SK-N-SH treated with all-trans-retinoic acid at 6 μM for 48 hours (cell line): ENCODE results near the gene POC1A.

ENCODE experiments used
- ATAC-seq: fragments of 200-7000 bp; cut with Tn5 transposase; 3 replicates; pipeline ENCODE4 v1.9.1; 2020; ENCODE audit warnings: mild to moderate bottlenecking, moderate library complexity
- BACH2 ChIP-seq: fragments of 250-450 bp; sonication (Bioruptor Pico); IDR thresholded peaks from 2 replicates; pipeline ENCODE4 v1.9.0; 2021; ENCODE audit warnings: mild to moderate bottlenecking, borderline replicate concordance
- CREB5 ChIP-seq: fragments of 250-450 bp; sonication (Bioruptor Pico); IDR thresholded peaks from 2 replicates; pipeline ENCODE4 v1.5.1; 2020; ENCODE audit warnings: low read depth, mild to moderate bottlenecking, moderate library complexity
- CSDC2 ChIP-seq: fragments of 250-450 bp; sonication (Bioruptor Pico); IDR thresholded peaks from 2 replicates; pipeline ENCODE4 v1.5.0; 2020; ENCODE audit warnings: mild to moderate bottlenecking, moderate library complexity
- CSRNP3 ChIP-seq: fragments of 250-450 bp; sonication (Bioruptor Pico); IDR thresholded peaks from 2 replicates; pipeline ENCODE4 v1.5.1; 2021; ENCODE audit warnings: mild to moderate bottlenecking, moderate library complexity
- ESRRG ChIP-seq: fragments of 250-450 bp; sonication (Bioruptor Pico); IDR thresholded peaks from 2 replicates; pipeline ENCODE4 v1.6.1; 2021; ENCODE audit warnings: mild to moderate bottlenecking
- GLIS3 ChIP-seq: fragments of 250-450 bp; sonication (Bioruptor Pico); IDR thresholded peaks from 2 replicates; pipeline ENCODE4 v1.5.0; 2020; ENCODE audit warnings: mild to moderate bottlenecking, moderate library complexity
- ISL1 ChIP-seq: fragments of 250-450 bp; sonication (Bioruptor Pico); IDR thresholded peaks from 2 replicates; pipeline ENCODE4 v2.1.2; 2022; ENCODE audit warnings: mild to moderate bottlenecking, moderate library complexity
- OSR1 ChIP-seq: fragments of 250-450 bp; sonication (Bioruptor Pico); IDR thresholded peaks from 2 replicates; pipeline ENCODE4 v1.8.0; 2022; ENCODE audit warnings: moderate library complexity, mild to moderate bottlenecking, inconsistent platforms
- PATZ1 ChIP-seq: fragments of 250-450 bp; sonication (Bioruptor Pico); IDR thresholded peaks from 2 replicates; pipeline ENCODE4 v1.8.0; 2020; ENCODE audit warnings: mild to moderate bottlenecking, moderate library complexity, borderline replicate concordance
- POU6F1 ChIP-seq: fragments of 250-450 bp; sonication (Bioruptor Pico); IDR thresholded peaks from 2 replicates; pipeline ENCODE4 v1.8.0; 2021; ENCODE audit warnings: low read depth, mild to moderate bottlenecking, moderate library complexity, borderline replicate concordance
- PPARA ChIP-seq: fragments of 250-450 bp; sonication (Bioruptor Pico); IDR thresholded peaks from 2 replicates; pipeline ENCODE4 v1.5.0; 2020; ENCODE audit warnings: mild to moderate bottlenecking, borderline replicate concordance
- RARB ChIP-seq: fragments of 250-450 bp; sonication (Bioruptor Pico); IDR thresholded peaks from 2 replicates; pipeline ENCODE4 v1.8.0; 2021; ENCODE audit warnings: mild to moderate bottlenecking, moderate library complexity
- TCF4 ChIP-seq: fragments of 250-450 bp; sonication (Bioruptor Pico); IDR thresholded peaks from 2 replicates; pipeline ENCODE4 v1.8.0; 2021; ENCODE audit warnings: mild to moderate bottlenecking, moderate library complexity, borderline replicate concordance
- TOX ChIP-seq: fragments of 250-450 bp; sonication (Bioruptor Pico); IDR thresholded peaks from 2 replicates; pipeline ENCODE4 v1.8.0; 2021; ENCODE audit warnings: mild to moderate bottlenecking, moderate library complexity, borderline replicate concordance
- TSHZ2 ChIP-seq: fragments of 250-450 bp; sonication (Bioruptor Pico); IDR thresholded peaks from 2 replicates; pipeline ENCODE4 v1.5.0; 2020; ENCODE audit warnings: mild to moderate bottlenecking, moderate library complexity
- ZC3H10 ChIP-seq: fragments of 250-450 bp; sonication (Bioruptor Pico); IDR thresholded peaks from 2 replicates; pipeline ENCODE4 v1.5.1; 2021; ENCODE audit warnings: mild to moderate bottlenecking, moderate library complexity
- ZFP3 ChIP-seq: fragments of 250-450 bp; sonication (Bioruptor Pico); IDR thresholded peaks from 2 replicates; pipeline ENCODE4 v1.5.0; 2020; ENCODE audit warnings: mild to moderate bottlenecking, moderate library complexity
- ZFP30 ChIP-seq: fragments of 450-650 bp; formaldehyde crosslinking; IDR thresholded peaks from 2 replicates; pipeline ENCODE4 v1.5.0; 2022; ENCODE audit warnings: mild to moderate bottlenecking, moderate library complexity
- ZNF565 ChIP-seq: fragments of 450-650 bp; formaldehyde crosslinking; conservative IDR thresholded peaks from 2 replicates; pipeline ENCODE4 v1.5.0; 2020; ENCODE audit warnings: low read depth, mild to moderate bottlenecking, moderate library complexity
- ZNF70 ChIP-seq: fragments of 450-650 bp; formaldehyde crosslinking; IDR thresholded peaks from 2 replicates; pipeline ENCODE4 v1.5.0; 2020; ENCODE audit warnings: mild to moderate bottlenecking, moderate library complexity
- ZNF8 ChIP-seq: fragments of 450-650 bp; formaldehyde crosslinking; IDR thresholded peaks from 2 replicates; pipeline ENCODE4 v1.5.0; 2020; ENCODE audit warnings: mild to moderate bottlenecking, moderate library complexity

Gene POC1A

GRCh38 chr3:52046902-52047239 lies 107.4 kb downstream of the POC1A start:
- no peak for TF ChIP-seq TCF4 (CRISPR knock-in tag)
- TF ChIP-seq CREB5 (CRISPR knock-in tag) = no peak
- TF ChIP-seq RARB = no peak
- no peak for TF ChIP-seq ZNF70 (CRISPR knock-in tag)
- no peak for TF ChIP-seq ESRRG (CRISPR knock-in tag)
- TF ChIP-seq ZFP3 = no peak
- TF ChIP-seq TOX (CRISPR knock-in tag) = no peak
- TF ChIP-seq ZC3H10 (CRISPR knock-in tag) = no peak
- no peak for TF ChIP-seq PATZ1
- no peak for TF ChIP-seq ISL1
- TF ChIP-seq POU6F1 (CRISPR knock-in tag) = no peak
- no peak for TF ChIP-seq CSDC2
- TF ChIP-seq OSR1 (CRISPR knock-in tag) = no peak
- TF ChIP-seq CSRNP3 = no peak
- no peak for TF ChIP-seq BACH2 (CRISPR knock-in tag)
- no peak for TF ChIP-seq ZNF8 (CRISPR knock-in tag)
- peak; percentile 54 for ATAC-seq

- TF ChIP-seq CSRNP3 (no peak), ZFP30 (no peak), ZNF8 (CRISPR knock-in tag) (no peak), ZNF70 (CRISPR knock-in tag) (no peak), ESRRG (CRISPR knock-in tag) (no peak), TSHZ2 (no peak), POU6F1 (CRISPR knock-in tag) (no peak), CREB5 (CRISPR knock-in tag) (no peak), BACH2 (CRISPR knock-in tag) (no peak), ZFP3 (no peak), TCF4 (CRISPR knock-in tag) (no peak), CSDC2 (no peak), RARB (no peak), PPARA (CRISPR knock-in tag) (no peak), GLIS3 (CRISPR knock-in tag) (no peak), ZC3H10 (CRISPR knock-in tag) (no peak), OSR1 (CRISPR knock-in tag) (no peak), ZNF565 (no peak)
- ATAC-seq = peak; percentile 90
Observed at GRCh38 chr3:52046186-52046901, 107.9 kb downstream of the POC1A start.
